SK-N-SH treated with all-trans-retinoic acid at 6 μM for 48 hours (cell line): ENCODE measurements around the gene THADA.

ENCODE experiments used
- ATAC-seq: fragments of 200-7000 bp; cut with Tn5 transposase; 3 replicates; pipeline ENCODE4 v1.9.1; 2020; ENCODE audit warnings: mild to moderate bottlenecking, moderate library complexity
- BACH2 ChIP-seq: fragments of 250-450 bp; sonication (Bioruptor Pico); IDR thresholded peaks from 2 replicates; pipeline ENCODE4 v1.9.0; 2021; ENCODE audit warnings: mild to moderate bottlenecking, borderline replicate concordance
- CSDC2 ChIP-seq: fragments of 250-450 bp; sonication (Bioruptor Pico); IDR thresholded peaks from 2 replicates; pipeline ENCODE4 v1.5.0; 2020; ENCODE audit warnings: mild to moderate bottlenecking, moderate library complexity
- ESRRG ChIP-seq: fragments of 250-450 bp; sonication (Bioruptor Pico); IDR thresholded peaks from 2 replicates; pipeline ENCODE4 v1.6.1; 2021; ENCODE audit warnings: mild to moderate bottlenecking
- GLIS3 ChIP-seq: fragments of 250-450 bp; sonication (Bioruptor Pico); IDR thresholded peaks from 2 replicates; pipeline ENCODE4 v1.5.0; 2020; ENCODE audit warnings: mild to moderate bottlenecking, moderate library complexity
- ISL1 ChIP-seq: fragments of 250-450 bp; sonication (Bioruptor Pico); IDR thresholded peaks from 2 replicates; pipeline ENCODE4 v2.1.2; 2022; ENCODE audit warnings: mild to moderate bottlenecking, moderate library complexity
- OSR1 ChIP-seq: fragments of 250-450 bp; sonication (Bioruptor Pico); IDR thresholded peaks from 2 replicates; pipeline ENCODE4 v1.8.0; 2022; ENCODE audit warnings: moderate library complexity, mild to moderate bottlenecking, inconsistent platforms
- PPARA ChIP-seq: fragments of 250-450 bp; sonication (Bioruptor Pico); IDR thresholded peaks from 2 replicates; pipeline ENCODE4 v1.5.0; 2020; ENCODE audit warnings: mild to moderate bottlenecking, borderline replicate concordance
- RARB ChIP-seq: fragments of 250-450 bp; sonication (Bioruptor Pico); IDR thresholded peaks from 2 replicates; pipeline ENCODE4 v1.8.0; 2021; ENCODE audit warnings: mild to moderate bottlenecking, moderate library complexity
- SNAI2 ChIP-seq: fragments of 250-450 bp; sonication (Bioruptor Pico); IDR thresholded peaks from 2 replicates; pipeline ENCODE4 v1.5.0; 2020; ENCODE audit warnings: mild to moderate bottlenecking, moderate library complexity
- TCF4 ChIP-seq: fragments of 250-450 bp; sonication (Bioruptor Pico); IDR thresholded peaks from 2 replicates; pipeline ENCODE4 v1.8.0; 2021; ENCODE audit warnings: mild to moderate bottlenecking, moderate library complexity, borderline replicate concordance
- TOX ChIP-seq: fragments of 250-450 bp; sonication (Bioruptor Pico); IDR thresholded peaks from 2 replicates; pipeline ENCODE4 v1.8.0; 2021; ENCODE audit warnings: mild to moderate bottlenecking, moderate library complexity, borderline replicate concordance
- ZC3H10 ChIP-seq: fragments of 250-450 bp; sonication (Bioruptor Pico); IDR thresholded peaks from 2 replicates; pipeline ENCODE4 v1.5.1; 2021; ENCODE audit warnings: mild to moderate bottlenecking, moderate library complexity
- ZFP3 ChIP-seq: fragments of 250-450 bp; sonication (Bioruptor Pico); IDR thresholded peaks from 2 replicates; pipeline ENCODE4 v1.5.0; 2020; ENCODE audit warnings: mild to moderate bottlenecking, moderate library complexity
- ZFP30 ChIP-seq: fragments of 450-650 bp; formaldehyde crosslinking; IDR thresholded peaks from 2 replicates; pipeline ENCODE4 v1.5.0; 2022; ENCODE audit warnings: mild to moderate bottlenecking, moderate library complexity
- ZNF565 ChIP-seq: fragments of 450-650 bp; formaldehyde crosslinking; conservative IDR thresholded peaks from 2 replicates; pipeline ENCODE4 v1.5.0; 2020; ENCODE audit warnings: low read depth, mild to moderate bottlenecking, moderate library complexity
- ZNF70 ChIP-seq: fragments of 450-650 bp; formaldehyde crosslinking; IDR thresholded peaks from 2 replicates; pipeline ENCODE4 v1.5.0; 2020; ENCODE audit warnings: mild to moderate bottlenecking, moderate library complexity
- ZNF8 ChIP-seq: fragments of 450-650 bp; formaldehyde crosslinking; IDR thresholded peaks from 2 replicates; pipeline ENCODE4 v1.5.0; 2020; ENCODE audit warnings: mild to moderate bottlenecking, moderate library complexity
- TF ChIP-seq, protein P1 (sequence below): fragments of 250-450 bp; sonication (Bioruptor Pico); IDR thresholded peaks from 2 replicates; pipeline ENCODE4 v1.8.0; 2020; ENCODE audit warnings: mild to moderate bottlenecking, moderate library complexity, borderline replicate concordance
- TF ChIP-seq, protein P2 (sequence below): fragments of 250-450 bp; sonication (Bioruptor Pico); IDR thresholded peaks from 2 replicates; pipeline ENCODE4 v1.5.1; 2021; ENCODE audit warnings: mild to moderate bottlenecking, moderate library complexity
- TF ChIP-seq, protein P3 (sequence below): fragments of 250-450 bp; sonication (Bioruptor Pico); IDR thresholded peaks from 2 replicates; pipeline ENCODE4 v1.8.0; 2021; ENCODE audit warnings: low read depth, mild to moderate bottlenecking, moderate library complexity, borderline replicate concordance
- TF ChIP-seq, protein P4 (sequence below): fragments of 250-450 bp; sonication (Bioruptor Pico); IDR thresholded peaks from 2 replicates; pipeline ENCODE4 v1.5.0; 2020; ENCODE audit warnings: mild to moderate bottlenecking, moderate library complexity

The THADA gene

DNA sequence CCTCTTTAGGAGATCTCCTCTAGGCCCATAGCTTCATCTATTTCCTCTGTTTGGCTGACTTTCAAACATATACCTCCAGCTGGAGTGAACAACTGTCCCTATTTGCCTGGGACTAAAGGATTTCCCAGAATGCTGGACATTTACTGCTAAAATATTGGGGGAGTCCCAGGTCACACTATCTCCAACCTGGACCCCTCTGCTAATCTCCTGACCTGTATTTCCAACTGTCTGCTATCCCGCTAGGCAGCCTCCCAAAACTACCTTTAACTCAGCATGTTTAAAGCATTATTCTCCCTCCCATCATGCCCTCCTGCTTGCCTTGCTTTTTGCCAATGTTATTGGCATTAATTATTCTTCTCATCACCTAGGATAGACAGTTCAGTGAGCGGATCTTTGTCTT, 77.1 kb downstream of the THADA start (continued):
- TF ChIP-seq ESRRG (CRISPR knock-in tag) (no peak), ZNF565 (no peak), GLIS3 (CRISPR knock-in tag) (no peak), ZFP3 (CRISPR knock-in tag) (no peak), TOX (no peak), TCF4 (CRISPR knock-in tag) (no peak), RARB (CRISPR knock-in tag) (no peak), ZFP30 (CRISPR knock-in tag) (no peak), SNAI2 (CRISPR knock-in tag) (no peak), PPARA (no peak)
- TF ChIP-seq, protein P1, sequence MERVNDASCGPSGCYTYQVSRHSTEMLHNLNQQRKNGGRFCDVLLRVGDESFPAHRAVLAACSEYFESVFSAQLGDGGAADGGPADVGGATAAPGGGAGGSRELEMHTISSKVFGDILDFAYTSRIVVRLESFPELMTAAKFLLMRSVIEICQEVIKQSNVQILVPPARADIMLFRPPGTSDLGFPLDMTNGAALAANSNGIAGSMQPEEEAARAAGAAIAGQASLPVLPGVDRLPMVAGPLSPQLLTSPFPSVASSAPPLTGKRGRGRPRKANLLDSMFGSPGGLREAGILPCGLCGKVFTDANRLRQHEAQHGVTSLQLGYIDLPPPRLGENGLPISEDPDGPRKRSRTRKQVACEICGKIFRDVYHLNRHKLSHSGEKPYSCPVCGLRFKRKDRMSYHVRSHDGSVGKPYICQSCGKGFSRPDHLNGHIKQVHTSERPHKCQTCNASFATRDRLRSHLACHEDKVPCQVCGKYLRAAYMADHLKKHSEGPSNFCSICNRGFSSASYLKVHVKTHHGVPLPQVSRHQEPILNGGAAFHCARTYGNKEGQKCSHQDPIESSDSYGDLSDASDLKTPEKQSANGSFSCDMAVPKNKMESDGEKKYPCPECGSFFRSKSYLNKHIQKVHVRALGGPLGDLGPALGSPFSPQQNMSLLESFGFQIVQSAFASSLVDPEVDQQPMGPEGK (CRISPR knock-in tag): no peak

DNA sequence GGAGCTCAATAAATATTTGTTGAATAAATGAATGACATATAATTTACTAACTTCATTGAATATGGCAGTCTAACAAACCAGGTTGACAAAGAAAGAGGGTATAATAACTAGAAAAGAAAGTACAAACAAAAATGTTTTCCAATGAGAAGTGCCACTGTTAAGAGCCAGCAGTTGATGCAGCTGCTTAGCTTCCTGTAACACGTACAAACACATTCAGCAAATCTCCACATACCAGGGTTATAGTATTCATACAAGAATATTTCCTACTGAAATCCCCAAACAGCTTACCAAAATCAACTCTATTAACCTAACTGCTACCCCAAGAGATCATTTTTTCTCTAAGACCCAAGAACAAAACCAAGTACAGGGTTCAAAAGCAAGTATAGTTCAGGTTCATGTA, 77.7 kb downstream of the THADA start:
- ATAC-seq: no peak
- TF ChIP-seq ZNF565 (no peak), RARB (CRISPR knock-in tag) (no peak), TOX (no peak), GLIS3 (CRISPR knock-in tag) (no peak), ZC3H10 (CRISPR knock-in tag) (no peak), ZFP3 (CRISPR knock-in tag) (no peak), PPARA (no peak), ISL1 (no peak), OSR1 (CRISPR knock-in tag) (no peak), ZNF70 (CRISPR knock-in tag) (no peak), SNAI2 (CRISPR knock-in tag) (no peak), CSDC2 (CRISPR knock-in tag) (no peak)

DNA sequence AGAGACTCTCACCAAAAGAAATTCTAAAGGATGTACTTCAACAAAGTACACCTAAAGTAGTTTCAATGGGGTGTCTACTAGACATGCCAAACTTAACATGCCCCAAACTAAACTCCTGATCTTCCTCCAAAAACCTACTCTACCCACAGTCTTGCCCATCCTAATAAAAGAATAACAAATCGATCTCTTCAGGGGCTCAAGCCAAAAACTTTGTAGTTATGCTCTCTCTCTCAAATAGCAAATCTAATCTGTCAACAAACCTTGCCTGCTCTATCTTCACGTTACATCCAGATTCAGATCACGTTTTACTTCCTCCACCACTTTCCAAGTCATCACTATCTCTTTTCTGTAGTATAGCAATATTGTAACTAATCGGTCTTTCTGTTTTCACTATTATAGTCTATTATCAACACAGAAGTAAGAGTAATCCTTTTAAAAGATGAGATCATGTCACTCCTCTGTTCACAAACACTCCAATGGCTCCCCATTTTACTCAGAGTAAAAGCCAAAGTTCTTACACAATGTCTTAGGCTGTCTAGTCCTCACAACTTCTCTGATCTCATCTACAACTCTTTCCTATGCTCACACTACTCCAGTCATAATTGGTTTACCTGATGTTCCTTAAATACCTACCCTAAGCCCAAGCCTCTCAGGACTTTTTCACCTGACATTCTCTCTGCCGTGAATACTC, 79.9 kb downstream of the THADA start:
- ATAC-seq: no peak
- no peak for TF ChIP-seq GLIS3 (CRISPR knock-in tag)
- TF ChIP-seq, protein P1 (CRISPR knock-in tag): no peak
- TF ChIP-seq OSR1 (CRISPR knock-in tag): no peak
- no peak for TF ChIP-seq PPARA

DNA sequence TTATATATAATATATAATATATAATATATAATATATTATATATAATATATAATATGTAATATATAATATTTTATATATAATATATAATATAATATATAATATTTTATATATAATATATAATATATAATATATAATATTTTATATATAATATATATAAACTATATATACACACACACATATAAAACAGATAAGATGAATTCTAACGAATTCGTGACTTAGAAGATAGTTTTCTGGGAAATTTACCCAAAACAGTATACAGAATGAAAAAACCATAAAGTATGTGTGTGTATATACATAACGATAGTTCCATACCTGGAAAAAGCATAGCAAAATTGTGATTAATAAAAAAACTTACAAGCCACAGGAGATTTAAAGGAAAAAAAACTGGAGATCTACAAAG, 80.6 kb downstream of the THADA start:
- no peak for ATAC-seq
- TF ChIP-seq ZFP3 (CRISPR knock-in tag) (no peak), ESRRG (CRISPR knock-in tag) (no peak), ZNF8 (no peak), ZNF565 (no peak), ZNF70 (CRISPR knock-in tag) (no peak), TCF4 (CRISPR knock-in tag) (no peak), ISL1 (no peak), BACH2 (no peak)
- TF ChIP-seq, protein P2, sequence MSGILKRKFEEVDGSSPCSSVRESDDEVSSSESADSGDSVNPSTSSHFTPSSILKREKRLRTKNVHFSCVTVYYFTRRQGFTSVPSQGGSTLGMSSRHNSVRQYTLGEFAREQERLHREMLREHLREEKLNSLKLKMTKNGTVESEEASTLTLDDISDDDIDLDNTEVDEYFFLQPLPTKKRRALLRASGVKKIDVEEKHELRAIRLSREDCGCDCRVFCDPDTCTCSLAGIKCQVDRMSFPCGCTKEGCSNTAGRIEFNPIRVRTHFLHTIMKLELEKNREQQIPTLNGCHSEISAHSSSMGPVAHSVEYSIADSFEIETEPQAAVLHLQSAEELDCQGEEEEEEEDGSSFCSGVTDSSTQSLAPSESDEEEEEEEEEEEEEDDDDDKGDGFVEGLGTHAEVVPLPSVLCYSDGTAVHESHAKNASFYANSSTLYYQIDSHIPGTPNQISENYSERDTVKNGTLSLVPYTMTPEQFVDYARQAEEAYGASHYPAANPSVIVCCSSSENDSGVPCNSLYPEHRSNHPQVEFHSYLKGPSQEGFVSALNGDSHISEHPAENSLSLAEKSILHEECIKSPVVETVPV (CRISPR knock-in tag): no peak
- TF ChIP-seq, protein P3, sequence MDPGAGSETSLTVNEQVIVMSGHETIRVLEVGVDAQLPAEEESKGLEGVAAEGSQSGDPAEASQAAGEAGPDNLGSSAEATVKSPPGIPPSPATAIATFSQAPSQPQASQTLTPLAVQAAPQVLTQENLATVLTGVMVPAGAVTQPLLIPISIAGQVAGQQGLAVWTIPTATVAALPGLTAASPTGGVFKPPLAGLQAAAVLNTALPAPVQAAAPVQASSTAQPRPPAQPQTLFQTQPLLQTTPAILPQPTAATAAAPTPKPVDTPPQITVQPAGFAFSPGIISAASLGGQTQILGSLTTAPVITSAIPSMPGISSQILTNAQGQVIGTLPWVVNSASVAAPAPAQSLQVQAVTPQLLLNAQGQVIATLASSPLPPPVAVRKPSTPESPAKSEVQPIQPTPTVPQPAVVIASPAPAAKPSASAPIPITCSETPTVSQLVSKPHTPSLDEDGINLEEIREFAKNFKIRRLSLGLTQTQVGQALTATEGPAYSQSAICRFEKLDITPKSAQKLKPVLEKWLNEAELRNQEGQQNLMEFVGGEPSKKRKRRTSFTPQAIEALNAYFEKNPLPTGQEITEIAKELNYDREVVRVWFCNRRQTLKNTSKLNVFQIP (CRISPR knock-in tag): no peak

DNA sequence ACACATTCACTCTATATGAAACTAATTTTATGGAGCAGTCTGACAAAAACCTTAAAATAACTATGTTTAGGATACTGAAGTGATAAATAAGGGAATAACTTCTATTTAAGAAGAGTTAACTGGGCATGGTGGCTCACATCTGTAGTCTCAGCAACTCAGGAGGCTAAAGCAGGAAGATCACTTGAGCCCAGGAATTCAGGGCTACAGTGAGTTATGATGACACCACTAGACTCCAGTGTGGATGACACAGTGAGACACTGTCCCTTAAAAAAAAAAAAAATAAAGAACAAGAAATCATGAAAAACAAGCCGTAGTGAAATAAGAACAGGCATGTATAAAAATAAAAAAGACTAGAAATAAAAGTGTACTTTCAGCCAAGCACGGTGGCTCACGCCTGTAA, 82.0 kb downstream of the THADA start:
- no peak for ATAC-seq
- TF ChIP-seq ZC3H10 (CRISPR knock-in tag): no peak
- no peak for TF ChIP-seq OSR1 (CRISPR knock-in tag)
- TF ChIP-seq, protein P2 (CRISPR knock-in tag): no peak
- no peak for TF ChIP-seq ZNF565
- no peak for TF ChIP-seq PPARA
- TF ChIP-seq, protein P4, sequence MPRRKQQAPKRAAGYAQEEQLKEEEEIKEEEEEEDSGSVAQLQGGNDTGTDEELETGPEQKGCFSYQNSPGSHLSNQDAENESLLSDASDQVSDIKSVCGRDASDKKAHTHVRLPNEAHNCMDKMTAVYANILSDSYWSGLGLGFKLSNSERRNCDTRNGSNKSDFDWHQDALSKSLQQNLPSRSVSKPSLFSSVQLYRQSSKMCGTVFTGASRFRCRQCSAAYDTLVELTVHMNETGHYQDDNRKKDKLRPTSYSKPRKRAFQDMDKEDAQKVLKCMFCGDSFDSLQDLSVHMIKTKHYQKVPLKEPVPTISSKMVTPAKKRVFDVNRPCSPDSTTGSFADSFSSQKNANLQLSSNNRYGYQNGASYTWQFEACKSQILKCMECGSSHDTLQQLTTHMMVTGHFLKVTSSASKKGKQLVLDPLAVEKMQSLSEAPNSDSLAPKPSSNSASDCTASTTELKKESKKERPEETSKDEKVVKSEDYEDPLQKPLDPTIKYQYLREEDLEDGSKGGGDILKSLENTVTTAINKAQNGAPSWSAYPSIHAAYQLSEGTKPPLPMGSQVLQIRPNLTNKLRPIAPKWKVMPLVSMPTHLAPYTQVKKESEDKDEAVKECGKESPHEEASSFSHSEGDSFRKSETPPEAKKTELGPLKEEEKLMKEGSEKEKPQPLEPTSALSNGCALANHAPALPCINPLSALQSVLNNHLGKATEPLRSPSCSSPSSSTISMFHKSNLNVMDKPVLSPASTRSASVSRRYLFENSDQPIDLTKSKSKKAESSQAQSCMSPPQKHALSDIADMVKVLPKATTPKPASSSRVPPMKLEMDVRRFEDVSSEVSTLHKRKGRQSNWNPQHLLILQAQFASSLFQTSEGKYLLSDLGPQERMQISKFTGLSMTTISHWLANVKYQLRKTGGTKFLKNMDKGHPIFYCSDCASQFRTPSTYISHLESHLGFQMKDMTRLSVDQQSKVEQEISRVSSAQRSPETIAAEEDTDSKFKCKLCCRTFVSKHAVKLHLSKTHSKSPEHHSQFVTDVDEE: no peak
- TF ChIP-seq, protein P3 (CRISPR knock-in tag): no peak
- no peak for TF ChIP-seq ZNF70 (CRISPR knock-in tag)
